Stimulated activated naive CD8-positive, alpha-beta T cell treated with anti-CD3 and anti-CD28 coated beads, Interleukin-15, amount 100 ng/mL, for 72 hours (primary cell): ENCODE results near the gene BCL2.

Source experiments
- ATAC-seq: fragments of 150-1000 bp; cut with Tn5 transposase; 2 replicates; pipeline ENCODE4 v1.10.0; 2021; ENCODE audit warnings: mild to moderate bottlenecking, moderate library complexity
- DNase-seq, 2 donors: peaks; one replicate each; pipeline ENCODE4 v3.0.0; 2021 to 2022
- H3K27ac Mint-ChIP-seq, 2 donors: one replicate each; pipeline ENCODE4 v1.8.0; 2022; ENCODE audit warnings: mild to moderate bottlenecking in 2 of 2, mixed read lengths in 2 of 2, moderate library complexity in 2 of 2
- H3K27me3 Mint-ChIP-seq: one replicate; pipeline ENCODE4 v1.8.0; 2022; ENCODE audit warnings: mixed read lengths
- H3K4me1 Mint-ChIP-seq: one replicate; pipeline ENCODE4 v1.8.0; 2022; ENCODE audit warnings: mild to moderate bottlenecking, mixed read lengths
- H3K4me3 Mint-ChIP-seq, 2 donors: one replicate each; pipeline ENCODE4 v1.8.0; 2022; ENCODE audit warnings: mild to moderate bottlenecking in 2 of 2, mixed read lengths in 2 of 2, moderate library complexity in 1 of 2
- H3K9me3 Mint-ChIP-seq, 2 donors: one replicate each; pipeline ENCODE4 v1.8.0; 2022; ENCODE audit warnings: mixed read lengths in 2 of 2

BCL2 gene

DNA sequence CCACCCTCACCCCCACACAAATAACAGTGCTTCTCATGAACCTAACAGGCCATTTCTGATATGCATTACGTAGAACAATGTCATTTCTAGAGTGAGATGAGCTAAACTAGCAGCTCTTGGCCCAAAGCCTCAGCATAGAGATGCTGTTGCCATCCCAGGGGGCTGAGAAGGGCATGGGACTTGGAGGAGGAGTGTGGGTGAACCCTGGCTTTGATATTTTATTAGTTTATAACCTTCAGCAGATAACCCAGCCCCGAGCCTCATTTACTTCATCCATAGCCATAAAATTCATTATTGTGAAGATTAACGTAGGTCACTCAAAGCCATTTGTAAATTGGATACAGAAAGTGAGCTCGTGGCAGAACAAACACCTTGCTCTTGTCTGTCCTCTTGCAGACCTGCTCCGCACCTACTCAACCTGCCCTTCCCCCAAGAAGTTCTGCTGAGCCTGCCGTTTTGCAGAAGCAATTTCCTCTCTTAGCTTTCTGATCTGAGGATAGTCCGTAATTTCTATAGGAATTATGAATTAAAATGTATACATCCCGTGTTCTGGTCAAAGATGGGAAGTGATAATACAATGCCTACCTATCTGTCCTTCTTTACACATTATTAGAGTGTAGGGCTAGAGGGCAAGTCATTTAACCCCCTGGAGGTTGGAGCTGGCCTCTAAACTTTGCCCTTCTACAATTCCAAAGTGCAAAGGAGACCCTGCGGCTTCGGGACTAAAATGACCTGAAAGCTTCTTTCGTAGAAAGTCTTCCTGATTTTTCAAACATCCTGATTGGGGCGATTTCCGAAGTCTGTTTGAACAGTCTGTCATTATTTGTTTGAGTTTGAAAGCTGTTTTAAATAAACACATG is 187.4 kb downstream of the BCL2 start:
- DNase-seq = no peak
- no peak overlapping the region for H3K27ac Mint-ChIP-seq
- no peaks in the 10 kb centered on the region for H3K27me3 Mint-ChIP-seq
- H3K9me3 Mint-ChIP-seq = peaks cover 0 to 4% of the 10 kb centered on the region in 2 donors
- H3K4me3 Mint-ChIP-seq = no peak overlapping the region
- ATAC-seq = peak; percentile 55
- H3K4me1 Mint-ChIP-seq = peaks cover 63% of the 10 kb centered on the region

DNA sequence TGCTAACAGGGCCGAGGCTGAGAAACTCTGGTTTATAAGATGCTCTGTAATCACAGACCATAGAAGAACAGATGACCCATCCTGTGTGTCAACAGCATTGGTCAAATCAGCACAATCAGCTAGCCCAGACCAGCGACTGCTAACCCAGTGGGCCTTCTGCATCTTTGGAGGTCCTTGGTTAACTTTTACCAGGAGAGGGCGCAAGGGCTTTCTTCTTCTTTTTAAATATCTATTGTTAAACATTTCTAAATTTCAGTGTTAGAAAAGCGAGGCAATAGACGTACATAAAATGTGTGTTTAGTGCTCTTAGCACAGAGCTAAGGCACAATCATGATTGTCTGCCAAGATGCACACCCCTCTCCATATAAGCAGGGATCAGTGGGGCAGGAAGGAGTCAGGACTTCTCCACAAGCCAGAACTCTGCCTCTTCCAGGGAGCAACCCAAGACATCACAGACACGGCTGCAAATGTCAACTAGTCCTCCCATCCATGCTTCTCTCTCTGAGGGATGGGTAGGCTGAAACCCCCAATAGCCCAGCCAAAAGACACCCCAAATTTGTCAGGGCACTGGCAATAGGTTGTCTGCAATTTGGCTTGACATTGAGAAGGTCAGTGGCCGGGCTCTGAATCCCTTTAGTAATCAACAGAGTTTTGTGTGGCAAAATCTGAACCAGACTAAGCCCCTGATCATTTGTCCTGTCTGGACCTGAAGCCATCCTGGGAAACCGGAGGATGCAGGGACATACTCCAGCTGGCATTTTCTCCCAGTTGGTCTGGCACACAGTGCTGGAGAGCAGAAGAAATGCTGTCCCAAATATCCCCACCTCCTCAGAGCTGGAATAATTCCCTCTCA is 188.2 kb downstream of the BCL2 start:
- Mint-ChIP-seq H3K4me1 (peaks cover 62% of the 10 kb centered on the region), H3K9me3 (no peaks in the 10 kb centered on the region), H3K27me3 (no peaks in the 10 kb centered on the region), H3K27ac (peak overlapping the region; percentile 68 to 82), H3K4me3 (no peak overlapping the region)
- peak; percentile 42 to 43 for DNase-seq
- ATAC-seq = peak; percentile 53

DNA sequence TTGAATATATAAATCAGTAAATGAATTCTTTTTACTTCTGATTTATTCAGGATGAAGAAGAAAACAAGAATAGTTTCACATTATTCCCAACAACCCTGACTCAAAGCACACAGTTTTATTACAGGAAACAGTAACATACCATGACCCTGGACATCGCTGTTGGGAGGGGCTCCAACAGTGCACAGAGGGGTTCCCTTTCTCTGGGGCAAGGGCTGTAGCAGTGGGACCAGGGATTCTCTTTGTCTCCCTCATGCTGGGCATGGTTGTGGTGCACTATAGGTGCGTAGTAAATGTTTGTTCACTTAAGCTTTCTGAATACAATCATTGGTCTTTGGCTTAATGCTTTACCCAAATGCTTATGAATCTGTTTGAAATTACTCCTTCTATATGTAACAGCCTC is 189.4 kb downstream of the BCL2 start:
- Mint-ChIP-seq H3K4me1 (peaks cover 51% of the 10 kb centered on the region), H3K27me3 (no peaks in the 10 kb centered on the region), H3K27ac (no peak overlapping the region), H3K9me3 (no peaks in the 10 kb centered on the region), H3K4me3 (no peak overlapping the region)
- no peak for ATAC-seq
- DNase-seq = no peak

DNA sequence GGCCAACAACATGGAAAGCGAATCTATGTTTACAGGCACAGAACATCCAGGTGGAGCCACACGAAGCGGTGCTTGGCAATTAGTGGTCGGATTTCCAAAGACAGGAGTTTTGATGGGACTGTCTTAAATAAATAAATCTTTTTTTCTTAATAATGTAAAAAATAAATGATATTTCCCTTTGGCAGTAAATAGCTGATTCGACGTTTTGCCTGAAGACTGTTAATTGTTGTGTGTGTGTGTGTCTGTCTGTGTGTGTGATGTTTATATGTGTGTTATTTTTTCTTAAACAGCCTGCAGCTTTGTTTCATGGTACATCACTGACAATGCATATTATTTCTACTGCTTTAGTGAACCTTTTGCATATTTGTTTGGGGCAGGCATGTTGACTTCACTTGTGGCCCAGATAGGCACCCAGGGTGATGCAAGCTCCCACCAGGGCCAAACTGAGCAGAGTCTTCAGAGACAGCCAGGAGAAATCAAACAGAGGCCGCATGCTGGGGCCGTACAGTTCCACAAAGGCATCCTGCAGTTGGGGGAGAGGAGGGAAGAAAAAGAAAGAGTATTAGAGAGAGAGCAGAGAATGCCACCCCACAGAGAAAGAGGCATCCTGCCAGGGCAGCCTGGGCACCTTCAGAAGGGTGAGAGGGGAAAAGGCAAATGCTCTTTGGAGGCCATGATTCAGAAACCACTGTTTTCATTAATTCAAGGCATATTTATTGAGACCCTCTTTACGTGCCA is 191.2 kb downstream of the BCL2 start:
- no peak for ATAC-seq
- Mint-ChIP-seq H3K4me1 (peaks cover 44% of the 10 kb centered on the region), H3K27ac (peak overlapping the region in 1 of 2 donors; percentile 96)

DNA sequence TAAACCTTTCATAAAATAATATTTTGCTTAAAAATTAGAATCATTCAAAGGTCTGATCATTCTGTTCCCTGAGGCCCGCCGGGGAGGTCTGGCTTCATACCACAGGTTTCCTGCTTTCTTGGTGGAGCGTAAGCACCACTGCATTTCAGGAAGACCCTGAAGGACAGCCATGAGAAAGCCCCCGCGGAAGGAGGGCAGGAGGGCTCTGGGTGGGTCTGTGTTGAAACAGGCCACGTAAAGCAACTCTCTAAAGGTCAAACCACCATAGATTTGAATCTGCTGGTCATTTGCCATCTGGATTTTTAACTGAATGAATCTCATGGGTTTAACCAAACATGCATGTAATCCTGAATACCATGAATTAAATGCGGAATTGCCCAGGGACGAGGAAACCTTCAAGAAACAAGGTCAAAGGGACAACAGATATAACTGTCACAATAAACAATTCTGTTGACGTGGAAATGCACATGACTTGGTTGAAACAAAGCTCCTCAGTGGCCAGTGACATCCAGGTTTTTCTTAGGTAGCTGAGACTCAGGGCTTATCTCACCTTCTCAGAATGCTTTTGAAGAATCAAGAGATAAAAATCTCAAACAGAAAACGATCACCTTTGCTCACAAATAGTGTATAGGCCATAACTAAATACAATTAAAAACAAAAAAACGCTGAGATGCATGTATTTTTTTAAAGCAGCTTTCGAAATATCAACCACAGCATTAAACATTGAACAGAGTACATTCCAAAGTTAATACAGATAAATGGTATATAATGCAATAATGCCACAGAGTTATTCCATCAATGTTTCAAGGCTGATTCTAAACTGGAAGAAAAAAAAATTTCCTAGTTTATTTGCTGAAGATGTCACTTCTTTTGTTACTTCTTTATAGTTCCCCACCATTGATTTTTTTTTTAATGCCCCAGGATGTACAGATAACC is 193.2 kb downstream of the BCL2 start:
- H3K27me3 Mint-ChIP-seq = no peaks in the 10 kb centered on the region
- peaks cover 24% of the 10 kb centered on the region for H3K4me1 Mint-ChIP-seq
- no peak overlapping the region for H3K4me3 Mint-ChIP-seq
- no peak for DNase-seq
- no peak for ATAC-seq
- peak overlapping the region; percentile 29 to 33 for H3K27ac Mint-ChIP-seq
- H3K9me3 Mint-ChIP-seq = no peaks in the 10 kb centered on the region

More for the DNA sequence above, 191.2 kb downstream of the BCL2 start:
- no peak overlapping the region for H3K4me3 Mint-ChIP-seq
- H3K9me3 Mint-ChIP-seq = no peaks in the 10 kb centered on the region
- DNase-seq = no peak
- H3K27me3 Mint-ChIP-seq = no peaks in the 10 kb centered on the region

DNA sequence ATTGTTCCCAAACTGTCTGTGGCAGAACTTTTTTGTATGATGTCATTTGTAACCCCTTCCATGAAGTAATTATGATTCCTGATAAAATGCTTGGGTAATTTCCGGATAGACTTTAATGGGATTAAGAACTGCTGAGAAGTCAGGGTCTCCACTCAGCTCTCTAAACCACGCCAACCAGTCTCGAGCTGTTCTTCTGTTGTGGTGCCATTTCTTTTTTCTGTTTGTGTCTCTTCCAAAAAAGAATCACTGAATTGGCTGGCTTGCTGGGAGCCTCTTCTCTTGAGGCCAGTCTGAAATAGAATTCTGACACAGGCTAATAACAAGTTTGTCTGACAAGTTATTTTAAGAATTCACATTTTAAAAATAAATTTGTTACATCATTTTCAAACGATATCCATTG is 198.9 kb downstream of the BCL2 start:
- DNase-seq = no peak
- no peak for ATAC-seq
- H3K27ac Mint-ChIP-seq = peak overlapping the region in 1 of 2 donors; percentile 48
- H3K27me3 Mint-ChIP-seq = peaks cover 35% of the 10 kb centered on the region
- no peaks in the 10 kb centered on the region for H3K9me3 Mint-ChIP-seq
- peaks cover 6% of the 10 kb centered on the region for H3K4me1 Mint-ChIP-seq
- no peak overlapping the region for H3K4me3 Mint-ChIP-seq

DNA sequence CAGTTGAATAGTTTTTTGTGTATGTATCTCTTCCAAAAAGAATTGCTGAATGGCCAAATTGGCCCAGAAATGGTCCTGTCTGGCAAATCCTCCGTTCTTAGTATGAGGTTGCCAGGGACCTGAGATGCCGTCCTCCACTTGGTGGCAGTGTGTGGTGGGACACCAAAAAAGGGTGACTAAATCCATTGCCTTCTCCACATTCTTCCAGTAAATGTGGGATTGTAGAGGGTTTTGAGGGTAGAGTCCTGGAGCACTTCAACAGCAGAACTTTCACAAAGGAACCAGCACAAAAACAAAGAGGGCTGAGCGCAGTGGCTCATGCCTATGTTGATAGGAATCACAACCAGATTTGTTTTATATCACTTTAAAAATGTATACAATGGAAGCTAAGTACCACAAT is 199.9 kb downstream of the BCL2 start:
- ATAC-seq (peak; percentile 60), DNase-seq (no peak)
- no peaks in the 10 kb centered on the region for H3K9me3 Mint-ChIP-seq
- H3K4me3 Mint-ChIP-seq = no peak overlapping the region
- H3K4me1 Mint-ChIP-seq = peaks cover 8% of the 10 kb centered on the region
- H3K27ac Mint-ChIP-seq = no peak overlapping the region
- peaks cover 35% of the 10 kb centered on the region for H3K27me3 Mint-ChIP-seq

DNA sequence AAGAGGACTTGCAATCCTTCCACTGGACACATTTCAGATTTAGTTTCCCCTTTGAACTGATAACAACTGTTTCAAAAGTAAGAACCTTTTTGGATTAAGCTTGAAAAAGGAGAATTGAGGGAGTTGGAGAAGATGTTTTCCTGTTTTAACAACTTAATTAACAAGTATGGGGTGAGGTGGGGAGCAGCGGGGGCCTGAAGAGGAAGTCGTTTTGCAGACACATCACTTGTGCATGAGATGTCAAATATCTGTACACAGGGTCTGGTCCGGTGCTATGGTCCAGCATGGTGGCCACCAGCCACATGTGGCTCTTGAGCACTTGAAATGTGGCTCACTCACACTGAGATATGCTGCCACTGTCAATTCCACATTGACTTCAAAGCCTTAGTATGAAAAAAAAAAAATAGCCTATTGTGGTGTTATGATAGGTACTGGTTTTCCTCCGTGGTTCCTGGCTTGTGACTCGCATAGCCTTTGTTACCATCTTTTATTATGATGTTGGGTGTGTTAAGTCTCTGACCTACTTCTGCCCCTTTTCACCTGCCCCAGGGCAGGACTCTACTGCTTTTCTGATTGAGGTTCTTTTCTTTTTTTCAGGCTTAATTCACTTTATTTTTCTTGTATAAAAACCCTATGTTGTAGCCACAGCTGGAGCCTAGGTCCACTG is 205.5 kb downstream of the BCL2 start:
- Mint-ChIP-seq H3K4me1 (peaks cover 12% of the 10 kb centered on the region), H3K27ac (no peak overlapping the region), H3K9me3 (peaks cover 0 to 7% of the 10 kb centered on the region in 2 donors), H3K27me3 (peaks cover 33% of the 10 kb centered on the region), H3K4me3 (no peak overlapping the region)
- ATAC-seq (no peak), DNase-seq (no peak)

DNA sequence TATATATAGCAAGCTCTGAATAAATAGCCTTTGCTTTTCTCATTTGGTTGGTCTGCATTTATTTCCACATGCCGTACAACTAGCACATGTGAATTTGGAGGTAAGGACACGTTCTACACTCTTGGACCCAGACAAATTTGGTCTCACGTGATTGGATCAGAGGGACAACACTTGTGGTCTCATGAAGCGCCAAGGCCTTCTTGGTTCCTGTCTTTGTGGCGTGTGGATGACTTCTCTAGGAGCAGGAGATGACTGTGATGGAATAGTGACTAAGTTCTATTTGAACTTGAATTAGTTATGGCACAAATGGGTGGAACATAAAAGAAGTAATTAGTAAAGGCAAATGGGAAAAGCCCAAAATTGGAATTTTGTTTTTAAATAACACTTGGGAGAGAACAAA is 206.9 kb downstream of the BCL2 start:
- DNase-seq (no peak), ATAC-seq (no peak)
- peaks cover 20% of the 10 kb centered on the region for H3K27me3 Mint-ChIP-seq
- no peak overlapping the region for H3K27ac Mint-ChIP-seq
- peaks cover 0 to 7% of the 10 kb centered on the region in 2 donors for H3K9me3 Mint-ChIP-seq
- H3K4me1 Mint-ChIP-seq = peaks cover 12% of the 10 kb centered on the region
- no peak overlapping the region for H3K4me3 Mint-ChIP-seq

DNA sequence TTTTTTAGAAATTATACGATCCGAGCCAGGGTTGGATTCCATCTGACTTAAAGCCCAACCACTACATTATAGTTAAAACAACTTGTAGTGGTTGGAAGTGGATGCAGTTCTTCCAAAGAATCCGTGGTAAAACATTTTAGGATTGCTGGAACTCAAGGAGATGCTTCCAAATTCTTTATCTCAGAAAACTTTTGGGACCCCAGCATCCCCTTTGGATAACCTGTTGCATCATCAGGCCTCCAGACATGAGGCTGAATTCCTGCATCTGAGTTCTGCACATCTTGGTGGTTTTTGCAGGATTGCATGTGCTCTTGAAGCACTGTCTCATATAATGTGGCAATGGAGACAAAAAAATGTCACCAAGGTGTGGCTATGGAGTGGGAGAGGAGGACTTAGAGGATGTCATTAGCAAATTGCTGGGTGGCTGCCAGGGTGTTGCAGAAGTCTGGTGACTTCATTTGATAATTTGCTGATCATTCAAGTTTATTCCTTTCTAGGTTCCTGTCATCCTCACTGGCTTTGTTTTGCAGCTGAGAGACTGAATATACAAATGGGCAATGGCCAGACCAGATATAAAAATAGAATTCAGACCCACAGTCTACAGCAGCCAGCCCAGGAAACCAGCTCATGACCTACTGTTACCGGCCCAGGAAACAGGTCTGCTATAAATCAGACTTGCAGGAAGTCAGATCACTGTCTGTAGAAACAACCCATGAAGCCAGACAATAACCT is 207.7 kb downstream of the BCL2 start:
- Mint-ChIP-seq H3K4me1 (peaks cover 13% of the 10 kb centered on the region), H3K9me3 (peaks cover 0 to 7% of the 10 kb centered on the region in 2 donors), H3K4me3 (no peak overlapping the region), H3K27me3 (peaks cover 11% of the 10 kb centered on the region), H3K27ac (no peak overlapping the region)
- ATAC-seq (no peak), DNase-seq (no peak)

DNA sequence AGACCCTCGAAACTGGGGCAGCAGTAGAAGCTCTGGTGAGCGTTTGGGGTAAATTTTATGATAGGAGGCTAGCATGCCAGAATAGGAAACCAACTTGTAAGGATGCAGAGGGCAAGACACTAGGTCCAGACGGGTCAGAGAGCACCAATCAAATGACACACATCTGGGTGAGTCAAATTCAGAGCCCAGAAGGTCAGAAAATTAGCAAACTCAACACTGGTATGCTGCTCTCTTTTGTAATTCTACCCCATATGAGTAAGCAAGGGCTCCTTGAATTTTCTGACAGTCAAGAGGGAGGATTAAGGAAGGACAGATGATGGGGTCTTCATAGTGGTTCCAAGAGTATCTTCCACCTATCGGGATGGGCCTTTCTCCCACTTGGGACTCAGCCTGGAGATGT is 209.8 kb downstream of the BCL2 start:
- Mint-ChIP-seq H3K4me1 (peaks cover 22% of the 10 kb centered on the region), H3K27me3 (no peaks in the 10 kb centered on the region), H3K4me3 (no peak overlapping the region), H3K27ac (no peak overlapping the region), H3K9me3 (peaks cover 8 to 12% of the 10 kb centered on the region in 2 donors)
- ATAC-seq = no peak
- DNase-seq = no peak

DNA sequence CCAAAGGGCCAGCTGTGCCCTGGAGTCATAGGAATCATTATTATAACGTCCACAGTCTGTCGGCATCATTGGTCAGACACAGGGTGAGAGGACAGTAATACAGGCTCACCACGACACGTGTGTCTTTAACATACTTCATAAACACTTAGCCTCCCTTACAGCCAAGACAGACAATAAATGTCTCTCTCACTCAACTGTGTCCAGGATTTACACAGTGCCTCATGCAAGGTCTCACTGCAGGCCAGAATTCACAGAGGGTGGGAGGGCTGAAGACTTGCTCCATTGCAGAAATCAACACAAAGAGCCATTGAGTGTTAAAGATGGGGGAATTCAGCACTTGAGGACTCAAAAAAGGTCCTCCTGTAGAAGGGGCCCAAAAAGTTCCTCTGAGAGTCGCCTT is 210.5 kb downstream of the BCL2 start:
- DNase-seq = no peak
- Mint-ChIP-seq H3K9me3 (peaks cover 12% of the 10 kb centered on the region in 2 donors), H3K4me3 (no peak overlapping the region), H3K27ac (no peak overlapping the region), H3K27me3 (no peaks in the 10 kb centered on the region), H3K4me1 (peaks cover 15% of the 10 kb centered on the region)
- ATAC-seq = no peak

DNA sequence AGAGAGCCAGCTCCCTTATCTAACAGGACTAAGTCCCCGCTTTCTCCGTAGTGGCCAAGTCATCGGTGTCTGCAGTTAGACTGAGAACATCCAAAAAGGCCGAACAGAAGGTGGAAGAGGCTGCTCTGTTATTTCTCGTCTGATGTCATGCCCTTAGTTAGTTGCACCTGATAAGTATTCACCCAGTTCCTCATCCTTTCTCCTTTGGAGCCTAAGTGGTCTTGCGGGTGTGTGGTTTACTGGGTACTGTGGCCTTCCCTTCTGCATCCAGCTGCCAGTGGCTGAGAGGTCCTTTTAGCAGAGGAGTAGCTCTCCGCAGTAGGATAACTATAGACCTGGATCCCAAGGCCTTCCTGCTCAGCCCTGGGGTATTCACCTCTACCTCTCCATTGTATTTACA is 211.6 kb downstream of the BCL2 start:
- Mint-ChIP-seq H3K27me3 (no peaks in the 10 kb centered on the region), H3K4me1 (peaks cover 19% of the 10 kb centered on the region), H3K9me3 (peaks cover 17% of the 10 kb centered on the region in 2 donors), H3K27ac (no peak overlapping the region), H3K4me3 (no peak overlapping the region)
- no peak for ATAC-seq
- no peak for DNase-seq
